ENCODE measurements around the gene SERPINA3. TPM values are rescaled to one million over a fixed set of nuclear protein-coding genes. Genes with fewer than 3 reads are reported as not detected.
A peak's percentile ranks its signal among the peaks of the same experiment; 100 is the strongest.

Gene SERPINA3
- total and polyA plus RNA-seq, 2 donors (not counting 1 experiment from before 2014, with no cell fraction given): 0.47 to 0.50 TPM

DNA sequence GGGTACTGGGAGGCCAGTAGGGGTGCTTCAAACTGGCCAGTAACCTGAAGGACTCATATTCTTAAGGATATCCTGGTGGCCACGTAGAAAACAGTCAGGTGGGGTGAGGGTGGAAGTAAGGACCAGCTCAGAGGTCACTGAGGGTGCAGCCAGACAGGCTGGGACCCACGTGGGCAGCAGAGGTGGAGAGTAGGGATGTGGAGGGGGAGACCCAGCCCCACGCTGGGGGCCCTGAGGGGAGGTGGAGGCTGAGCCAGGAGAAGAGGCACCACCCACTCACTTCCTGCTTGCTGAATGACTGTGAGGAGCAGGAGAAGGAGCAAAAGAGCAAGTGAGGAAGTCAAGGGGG is 12.6 kb upstream of the SERPINA3 start:
- peaks cover 15% of the 10 kb centered on the region for H3K4me1 ChIP-seq (ENCODE audit: control insufficient read depth, extremely low read depth, insufficient read depth, low read length)
- H2AFZ ChIP-seq (ENCODE audit: low read length): no peak overlapping the region
- H4K20me1 ChIP-seq (ENCODE audit: control insufficient read depth, extremely low read depth, insufficient read depth, low read length): no peaks in the 10 kb centered on the region
- H3K27me3 ChIP-seq (ENCODE audit: control insufficient read depth, insufficient read depth, low read length): no peaks in the 10 kb centered on the region
- no peaks in the 10 kb centered on the region for H3K79me2 ChIP-seq (ENCODE audit: control insufficient read depth, insufficient read depth, low read length)
- H3K27ac ChIP-seq (ENCODE audit: insufficient read depth, low read length): no peak overlapping the region
- H3K9ac ChIP-seq (ENCODE audit: insufficient read depth, low read length): no peak overlapping the region
- no peak overlapping the region for H3K4me2 ChIP-seq (ENCODE audit: extremely low read depth, insufficient read depth, low read length)
- H3K4me3 ChIP-seq (replicated peaks in 1 of 4; ENCODE audit: control extremely low read depth in 1 of 4, insufficient read depth in 1 of 4, low read depth in 3 of 4, low read length in 4 of 4): no peak overlapping the region
- no peak for DNase-seq (ENCODE audit: low read depth in 2 of 2)
- no peak for TF ChIP-seq EZH2 (IDR thresholded peaks at IDR 0.05; ENCODE audit: low read length, missing control alignments)
- TF ChIP-seq, protein P1, sequence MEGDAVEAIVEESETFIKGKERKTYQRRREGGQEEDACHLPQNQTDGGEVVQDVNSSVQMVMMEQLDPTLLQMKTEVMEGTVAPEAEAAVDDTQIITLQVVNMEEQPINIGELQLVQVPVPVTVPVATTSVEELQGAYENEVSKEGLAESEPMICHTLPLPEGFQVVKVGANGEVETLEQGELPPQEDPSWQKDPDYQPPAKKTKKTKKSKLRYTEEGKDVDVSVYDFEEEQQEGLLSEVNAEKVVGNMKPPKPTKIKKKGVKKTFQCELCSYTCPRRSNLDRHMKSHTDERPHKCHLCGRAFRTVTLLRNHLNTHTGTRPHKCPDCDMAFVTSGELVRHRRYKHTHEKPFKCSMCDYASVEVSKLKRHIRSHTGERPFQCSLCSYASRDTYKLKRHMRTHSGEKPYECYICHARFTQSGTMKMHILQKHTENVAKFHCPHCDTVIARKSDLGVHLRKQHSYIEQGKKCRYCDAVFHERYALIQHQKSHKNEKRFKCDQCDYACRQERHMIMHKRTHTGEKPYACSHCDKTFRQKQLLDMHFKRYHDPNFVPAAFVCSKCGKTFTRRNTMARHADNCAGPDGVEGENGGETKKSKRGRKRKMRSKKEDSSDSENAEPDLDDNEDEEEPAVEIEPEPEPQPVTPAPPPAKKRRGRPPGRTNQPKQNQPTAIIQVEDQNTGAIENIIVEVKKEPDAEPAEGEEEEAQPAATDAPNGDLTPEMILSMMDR (conservative IDR thresholded peaks at IDR 0.05 in 1 of 2, IDR thresholded peaks at IDR 0.05 in 1 of 2; ENCODE audit: low read depth in 1 of 2, low read length in 2 of 2): no peak
- H3K36me3 ChIP-seq (ENCODE audit: control insufficient read depth, insufficient read depth, low read length): no peaks in the 10 kb centered on the region
- no peaks in the 10 kb centered on the region for H3K9me3 ChIP-seq (ENCODE audit: control insufficient read depth, insufficient read depth, low read depth, low read length)

DNA sequence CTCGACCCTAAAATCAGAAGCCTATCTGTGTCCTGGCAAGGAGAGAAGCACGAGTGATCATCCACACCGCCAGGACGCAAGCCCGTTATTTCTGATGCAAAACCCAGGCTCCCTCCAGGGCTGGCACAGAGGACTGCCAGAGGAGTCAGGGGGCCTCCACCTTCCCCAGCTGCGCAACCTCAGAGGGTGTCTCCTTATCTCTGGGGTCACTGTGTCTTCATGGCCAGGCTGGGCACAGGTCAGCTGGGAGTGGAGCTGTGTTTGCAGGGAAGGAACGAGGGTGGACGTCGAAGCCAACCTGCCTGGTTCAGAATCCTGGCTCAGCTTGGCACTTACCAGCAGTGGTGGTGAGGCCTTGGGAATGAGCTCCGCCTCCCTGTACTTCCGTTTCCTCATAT is 12.0 kb upstream of the SERPINA3 start:
- Histone ChIP-seq H3K9me3 (ENCODE audit: control insufficient read depth, insufficient read depth, low read depth, low read length) (no peaks in the 10 kb centered on the region), H3K79me2 (ENCODE audit: control insufficient read depth, insufficient read depth, low read length) (no peaks in the 10 kb centered on the region), H3K4me3 (replicated peaks in 1 of 4; ENCODE audit: control extremely low read depth in 1 of 4, insufficient read depth in 1 of 4, low read depth in 3 of 4, low read length in 4 of 4) (no peak overlapping the region), H3K36me3 (ENCODE audit: control insufficient read depth, insufficient read depth, low read length) (no peaks in the 10 kb centered on the region), H3K27me3 (ENCODE audit: control insufficient read depth, insufficient read depth, low read length) (no peaks in the 10 kb centered on the region), H3K9ac (ENCODE audit: insufficient read depth, low read length) (no peak overlapping the region), H3K4me2 (ENCODE audit: extremely low read depth, insufficient read depth, low read length) (no peak overlapping the region), H3K4me1 (ENCODE audit: control insufficient read depth, extremely low read depth, insufficient read depth, low read length) (peaks cover 15% of the 10 kb centered on the region), H2AFZ (ENCODE audit: low read length) (no peak overlapping the region), H4K20me1 (ENCODE audit: control insufficient read depth, extremely low read depth, insufficient read depth, low read length) (no peaks in the 10 kb centered on the region), H3K27ac (ENCODE audit: insufficient read depth, low read length) (no peak overlapping the region)
- no peak for DNase-seq (ENCODE audit: low read depth in 2 of 2)
- TF ChIP-seq, protein P1 (conservative IDR thresholded peaks at IDR 0.05 in 1 of 2, IDR thresholded peaks at IDR 0.05 in 1 of 2; ENCODE audit: low read depth in 1 of 2, low read length in 2 of 2): no peak
- no peak for TF ChIP-seq EZH2 (IDR thresholded peaks at IDR 0.05; ENCODE audit: low read length, missing control alignments)

DNA sequence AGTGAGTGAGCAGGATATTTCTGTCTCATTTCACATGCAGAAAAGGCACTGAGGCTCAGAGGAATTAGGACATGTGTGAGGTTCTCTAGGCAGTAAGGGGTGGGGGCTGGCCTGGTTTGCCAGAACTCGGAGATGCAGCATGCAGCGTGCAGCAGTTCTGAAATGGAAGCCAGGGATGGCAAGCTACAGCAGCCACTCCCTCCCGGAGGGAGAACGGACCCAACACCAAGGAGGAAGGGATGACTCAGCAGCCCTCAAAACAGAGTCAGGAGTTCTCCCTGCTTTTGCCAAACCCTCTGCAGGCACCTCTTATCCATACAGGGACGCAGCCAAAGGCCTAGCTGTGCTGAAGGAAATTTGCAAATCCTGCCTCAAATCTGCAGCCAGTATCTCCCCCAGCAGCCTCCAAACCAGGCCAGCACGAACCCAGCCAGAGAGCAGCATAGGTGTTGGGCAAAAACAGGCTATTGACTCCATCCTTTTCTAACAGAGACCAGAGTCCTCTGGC is 10.3 kb upstream of the SERPINA3 start:
- no peaks in the 10 kb centered on the region for H3K79me2 ChIP-seq (ENCODE audit: control insufficient read depth, insufficient read depth, low read length)
- peak overlapping the region; percentile 62 for H3K4me2 ChIP-seq (ENCODE audit: extremely low read depth, insufficient read depth, low read length)
- H3K27me3 ChIP-seq (ENCODE audit: control insufficient read depth, insufficient read depth, low read length): no peaks in the 10 kb centered on the region
- H3K9ac ChIP-seq (ENCODE audit: insufficient read depth, low read length): no peak overlapping the region
- H3K9me3 ChIP-seq (ENCODE audit: control insufficient read depth, insufficient read depth, low read depth, low read length): no peaks in the 10 kb centered on the region
- H4K20me1 ChIP-seq (ENCODE audit: control insufficient read depth, extremely low read depth, insufficient read depth, low read length): no peaks in the 10 kb centered on the region
- no peaks in the 10 kb centered on the region for H3K36me3 ChIP-seq (ENCODE audit: control insufficient read depth, insufficient read depth, low read length)
- H3K4me1 ChIP-seq (ENCODE audit: control insufficient read depth, extremely low read depth, insufficient read depth, low read length): peaks cover 15% of the 10 kb centered on the region
- peak overlapping the region; percentile 49 for H3K27ac ChIP-seq (ENCODE audit: insufficient read depth, low read length)
- peak; percentile 96 for DNase-seq (ENCODE audit: low read depth in 2 of 2)
- TF ChIP-seq EZH2 (IDR thresholded peaks at IDR 0.05; ENCODE audit: low read length, missing control alignments): no peak
- TF ChIP-seq, protein P1 (conservative IDR thresholded peaks at IDR 0.05 in 1 of 2, IDR thresholded peaks at IDR 0.05 in 1 of 2; ENCODE audit: low read depth in 1 of 2, low read length in 2 of 2): no peak
- peak overlapping the region; percentile 52 for H2AFZ ChIP-seq (ENCODE audit: low read length)
- H3K4me3 ChIP-seq (replicated peaks in 1 of 4; ENCODE audit: control extremely low read depth in 1 of 4, insufficient read depth in 1 of 4, low read depth in 3 of 4, low read length in 4 of 4): no peak overlapping the region
